Panc1 (cell line): ENCODE results near the gene CYB5D1. TPM values are rescaled to one million over a fixed set of nuclear protein-coding genes. Genes with fewer than 3 reads are reported as not detected.

Source experiments
- ATAC-seq: fragments of 200-7000 bp; cut with Tn5 transposase; 2 replicates; pipeline ENCODE4 v1.9.1; 2020; ENCODE audit warnings: mild to moderate bottlenecking, moderate library complexity
- BruUV-seq: library from RNA; stranded (reverse); fragments of 400-500 nt; replicated peaks from 2 replicates; lab custom pipeline; 2021; lab: Mats Ljungman, UMichigan
- CTCF ChIA-PET: fragments of 300-600 bp; sonication (Branson Sonifier 250); formaldehyde crosslinking; loops from one replicate; lab custom pipeline; 2022; ENCODE audit warnings: antibody characterized with exemption; lab: Charles Lee
- POLR2A ChIA-PET: fragments of 300-600 bp; sonication (Branson Sonifier 250); formaldehyde crosslinking; loops from one replicate; lab custom pipeline; 2022; ENCODE audit warnings: antibody characterized with exemption; lab: Charles Lee
- DNase-seq: peaks from one replicate; pipeline ENCODE4 v3.0.0-alpha.2; 2010; ENCODE audit warnings: low read depth, low spot score
- H3K27ac ChIP-seq: 2 replicates; pipeline ENCODE4 v1.5.1; 2011; ENCODE audit warnings: mild to moderate bottlenecking, low read length, inconsistent platforms
- H3K27me3 ChIP-seq: fragments of 200-500 bp; sonication (Bioruptor generic); 2 replicates; pipeline ENCODE4 v1.6.0; 2014; ENCODE audit warnings: low read length, inconsistent platforms; ENCODE audit not compliant: control insufficient read depth, insufficient read depth
- H3K36me3 ChIP-seq: fragments of 200-500 bp; sonication (Bioruptor generic); 2 replicates; pipeline ENCODE4 v1.5.1; 2014; ENCODE audit warnings: inconsistent platforms, mild to moderate bottlenecking, low read length, moderate library complexity; ENCODE audit not compliant: control insufficient read depth, insufficient read depth
- H3K4me1 ChIP-seq: 2 replicates; pipeline ENCODE4 v1.5.1; 2011; ENCODE audit warnings: inconsistent platforms, mild to moderate bottlenecking, low read length, moderate library complexity; ENCODE audit not compliant: control insufficient read depth, insufficient read depth
- H3K4me3 ChIP-seq, 2 experiments: 2 replicates each; pipeline ENCODE4 v1.5.1; 2011 to 2012; ENCODE audit warnings: low read depth in 2 of 2, low read length in 2 of 2, mild to moderate bottlenecking in 2 of 2, inconsistent platforms in 1 of 2, moderate library complexity in 1 of 2
- H3K9me3 ChIP-seq: fragments of 200-500 bp; sonication (Bioruptor generic); 2 replicates; pipeline ENCODE4 v1.5.1; 2014; ENCODE audit warnings: low read depth, mild to moderate bottlenecking, inconsistent platforms, low read length, moderate library complexity; ENCODE audit not compliant: control insufficient read depth, insufficient read depth
- POLR2AphosphoS5 ChIP-seq: IDR thresholded peaks from 2 replicates; pipeline ENCODE4 v1.6.1; 2012; ENCODE audit warnings: mild to moderate bottlenecking, low read depth, low read length, moderate library complexity
- SIN3A ChIP-seq: IDR thresholded peaks from 2 replicates; pipeline ENCODE4 v1.6.1; 2012; ENCODE audit warnings: low read depth, mild to moderate bottlenecking, low read length, moderate library complexity, borderline replicate concordance; ENCODE audit not compliant: insufficient read depth
- TCF7L2 ChIP-seq: IDR thresholded peaks from 2 replicates; pipeline ENCODE4 v1.6.1; 2011; ENCODE audit warnings: mild to moderate bottlenecking, low read depth, low read length, inconsistent platforms
- in situ Hi-C: cut with HindIII; loops from 2 replicates; pipeline ENCODE4 v1.10.0; 2016; ENCODE audit warnings: low sequenced_read_pairs, low pct_unique_long_range_greater_than_20kb
- intact Hi-C: fragments of 100-400 bp; cut with micrococcal nuclease; formaldehyde crosslinking; loops from one replicate; pipeline ENCODE4 v1.10.0; 2022; ENCODE audit not compliant: unreplicated experiment
- total RNA-seq: library from RNA; stranded (reverse); gene quantifications from one replicate; pipeline ENCODE4 v1.2.1, GENCODE V29; 2021; ENCODE audit not compliant: unreplicated experiment
- TF ChIP-seq, protein P1 (sequence below): fragments of 450-650 bp; IDR thresholded peaks from 2 replicates; pipeline ENCODE4 v1.5.1; 2017; ENCODE audit warnings: mild to moderate bottlenecking
- TF ChIP-seq, protein P2 (sequence below), 2 experiments: IDR thresholded peaks; 2 replicates each; pipeline ENCODE4 v1.6.1; 2011 to 2012; ENCODE audit warnings: low read depth in 2 of 2, control low read depth in 1 of 2, low read length in 1 of 2, mild to moderate bottlenecking in 1 of 2, moderate library complexity in 1 of 2; ENCODE audit not compliant: insufficient read depth in 1 of 2

CYB5D1 gene
- total RNA-seq, 1 experiment from 2014 or later, result 8.6 TPM

- Histone ChIP-seq H3K4me3 (peak within 1 kb of the TSS; percentile 66 to 83), H3K27me3 (no peaks in the 10 kb centered on the region), H3K4me1 (peaks cover 20% of the 10 kb centered on the region), H3K27ac (peak within 1 kb of the TSS; percentile 66), H3K36me3 (no peaks in the 10 kb centered on the region; the same call in 1 of the 2 replicates), H3K9me3 (no peaks in the 10 kb centered on the region)
- intact Hi-C loops (no loop called here), in situ Hi-C loops (no loop called here)
- ATAC-seq (peak; percentile 76), DNase-seq (no peak)
- no TSS peak for BruUV-seq
- CTCF ChIA-PET, result no interaction called here
- POLR2A ChIA-PET, result interaction anchor here (1.1 to 1.8 kb wide), 2 partner anchors 10 to 23 kb away, joined by 4 to 7 read pairs; partner anchors contain the start of gene NAA38
- TF ChIP-seq SIN3A, result no peak
- TF ChIP-seq, protein P1, sequence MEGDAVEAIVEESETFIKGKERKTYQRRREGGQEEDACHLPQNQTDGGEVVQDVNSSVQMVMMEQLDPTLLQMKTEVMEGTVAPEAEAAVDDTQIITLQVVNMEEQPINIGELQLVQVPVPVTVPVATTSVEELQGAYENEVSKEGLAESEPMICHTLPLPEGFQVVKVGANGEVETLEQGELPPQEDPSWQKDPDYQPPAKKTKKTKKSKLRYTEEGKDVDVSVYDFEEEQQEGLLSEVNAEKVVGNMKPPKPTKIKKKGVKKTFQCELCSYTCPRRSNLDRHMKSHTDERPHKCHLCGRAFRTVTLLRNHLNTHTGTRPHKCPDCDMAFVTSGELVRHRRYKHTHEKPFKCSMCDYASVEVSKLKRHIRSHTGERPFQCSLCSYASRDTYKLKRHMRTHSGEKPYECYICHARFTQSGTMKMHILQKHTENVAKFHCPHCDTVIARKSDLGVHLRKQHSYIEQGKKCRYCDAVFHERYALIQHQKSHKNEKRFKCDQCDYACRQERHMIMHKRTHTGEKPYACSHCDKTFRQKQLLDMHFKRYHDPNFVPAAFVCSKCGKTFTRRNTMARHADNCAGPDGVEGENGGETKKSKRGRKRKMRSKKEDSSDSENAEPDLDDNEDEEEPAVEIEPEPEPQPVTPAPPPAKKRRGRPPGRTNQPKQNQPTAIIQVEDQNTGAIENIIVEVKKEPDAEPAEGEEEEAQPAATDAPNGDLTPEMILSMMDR, result no peak
- TF ChIP-seq TCF7L2, result no peak
- TF ChIP-seq, protein P2, sequence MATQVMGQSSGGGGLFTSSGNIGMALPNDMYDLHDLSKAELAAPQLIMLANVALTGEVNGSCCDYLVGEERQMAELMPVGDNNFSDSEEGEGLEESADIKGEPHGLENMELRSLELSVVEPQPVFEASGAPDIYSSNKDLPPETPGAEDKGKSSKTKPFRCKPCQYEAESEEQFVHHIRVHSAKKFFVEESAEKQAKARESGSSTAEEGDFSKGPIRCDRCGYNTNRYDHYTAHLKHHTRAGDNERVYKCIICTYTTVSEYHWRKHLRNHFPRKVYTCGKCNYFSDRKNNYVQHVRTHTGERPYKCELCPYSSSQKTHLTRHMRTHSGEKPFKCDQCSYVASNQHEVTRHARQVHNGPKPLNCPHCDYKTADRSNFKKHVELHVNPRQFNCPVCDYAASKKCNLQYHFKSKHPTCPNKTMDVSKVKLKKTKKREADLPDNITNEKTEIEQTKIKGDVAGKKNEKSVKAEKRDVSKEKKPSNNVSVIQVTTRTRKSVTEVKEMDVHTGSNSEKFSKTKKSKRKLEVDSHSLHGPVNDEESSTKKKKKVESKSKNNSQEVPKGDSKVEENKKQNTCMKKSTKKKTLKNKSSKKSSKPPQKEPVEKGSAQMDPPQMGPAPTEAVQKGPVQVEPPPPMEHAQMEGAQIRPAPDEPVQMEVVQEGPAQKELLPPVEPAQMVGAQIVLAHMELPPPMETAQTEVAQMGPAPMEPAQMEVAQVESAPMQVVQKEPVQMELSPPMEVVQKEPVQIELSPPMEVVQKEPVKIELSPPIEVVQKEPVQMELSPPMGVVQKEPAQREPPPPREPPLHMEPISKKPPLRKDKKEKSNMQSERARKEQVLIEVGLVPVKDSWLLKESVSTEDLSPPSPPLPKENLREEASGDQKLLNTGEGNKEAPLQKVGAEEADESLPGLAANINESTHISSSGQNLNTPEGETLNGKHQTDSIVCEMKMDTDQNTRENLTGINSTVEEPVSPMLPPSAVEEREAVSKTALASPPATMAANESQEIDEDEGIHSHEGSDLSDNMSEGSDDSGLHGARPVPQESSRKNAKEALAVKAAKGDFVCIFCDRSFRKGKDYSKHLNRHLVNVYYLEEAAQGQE (IDR thresholded peaks at IDR 0.05; ENCODE audit: insufficient read depth in 1 of 2, low read depth in 2 of 2, low read length in 1 of 2), result no peak
- TF ChIP-seq POLR2AphosphoS5, result no peak
Measured at GRCh38 chr17:7833795-7834541, 23.8 kb upstream of the CYB5D1 start, which contains the start of gene KDM6B. Gene KDM6B, plus strand, starts transcription at chr17:7834217. Its CDS starts 11,338 bp downstream, at chr17:7845555.

DNA sequence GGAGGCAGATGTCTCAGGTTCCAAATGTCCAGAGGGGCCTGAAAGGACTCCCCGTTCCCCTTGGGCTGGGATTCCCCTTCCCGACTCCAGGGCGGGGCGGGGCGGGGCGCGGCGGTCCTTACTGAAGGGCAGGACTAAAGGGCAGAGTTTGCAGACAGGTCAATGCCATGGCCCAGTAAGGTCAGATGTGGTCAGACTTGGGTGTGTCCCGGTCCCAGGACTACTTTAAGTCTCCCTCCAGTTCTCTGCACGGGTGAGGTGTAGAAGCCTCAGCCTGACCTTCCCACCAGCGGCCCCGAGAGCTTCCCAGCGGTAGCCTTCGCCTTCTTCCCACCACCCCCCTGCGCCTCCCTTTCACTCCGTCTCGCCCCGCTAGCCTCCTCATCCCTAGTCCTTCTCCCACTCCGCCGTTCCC lies 23.3 kb upstream of the CYB5D1 start:
- intact Hi-C loops, result no loop called here
- no peak for DNase-seq
- Histone ChIP-seq H3K4me3 (peak overlapping the region; percentile 66 to 83), H3K36me3 (no peaks in the 10 kb centered on the region; the same call in 1 of the 2 replicates), H3K9me3 (no peaks in the 10 kb centered on the region), H3K27ac (peak overlapping the region; percentile 66), H3K27me3 (no peaks in the 10 kb centered on the region), H3K4me1 (peaks cover 26% of the 10 kb centered on the region)
- no TSS peak for BruUV-seq
- POLR2A ChIA-PET, result interaction anchor here (1.8 kb wide), 1 partner anchor 10 kb away, joined by 7 read pairs; no protein-coding TSS in a partner anchor
- in situ Hi-C loops, result no loop called here
- CTCF ChIA-PET, result interaction anchor here (1.4 kb wide), 1 partner anchor 23 kb away, joined by 6 read pairs; the partner anchor contains the start of genes CYB5D1 and NAA38
- TF ChIP-seq, protein P2 (IDR thresholded peaks at IDR 0.05; ENCODE audit: insufficient read depth in 1 of 2, low read depth in 2 of 2, low read length in 1 of 2), result no peak
- TF ChIP-seq SIN3A, result 0 out of 2 replicates have a peak, but pooled peaks have one; percentile 56
- ATAC-seq, result peak; percentile 31
